Osteoblast (primary cell): Measurements from ENCODE around the gene ETFA. TPM values are rescaled to one million over a fixed set of nuclear protein-coding genes. Genes with fewer than 3 reads are reported as not detected.

ENCODE experiments used
- DNase-seq: peaks from one replicate; pipeline ENCODE4 v3.0.0; 2011; ENCODE audit warnings: low spot score, mixed read lengths; ENCODE audit not compliant: insufficient read length; ENCODE audit errors: missing footprints
- H2AFZ ChIP-seq: 2 replicates; pipeline ENCODE4 v1.6.0; 2011; ENCODE audit warnings: mild to moderate bottlenecking, low read length
- H3K27ac ChIP-seq: 2 replicates; pipeline ENCODE4 v1.5.1; 2011; ENCODE audit warnings: mild to moderate bottlenecking, low read depth, low read length, moderate library complexity
- H3K27me3 ChIP-seq: 2 replicates; pipeline ENCODE4 v1.6.0; 2012; ENCODE audit warnings: mild to moderate bottlenecking, control low read depth, inconsistent platforms, low read length, moderate library complexity; ENCODE audit not compliant: insufficient read depth
- H3K36me3 ChIP-seq: 2 replicates; pipeline ENCODE4 v1.5.1; 2011; ENCODE audit warnings: mild to moderate bottlenecking, low read length, control low read depth, moderate library complexity; ENCODE audit not compliant: insufficient read depth
- H3K4me1 ChIP-seq: 2 replicates; pipeline ENCODE4 v1.5.1; 2011; ENCODE audit warnings: mild to moderate bottlenecking, low read length, control low read depth, moderate library complexity; ENCODE audit not compliant: insufficient read depth
- H3K4me2 ChIP-seq: 2 replicates; pipeline ENCODE4 v1.6.0; 2011; ENCODE audit warnings: mild to moderate bottlenecking, low read length; ENCODE audit not compliant: insufficient read depth
- H3K4me3 ChIP-seq: fragments of 200-600 bp; sonication (generic); 3 replicates; pipeline ENCODE4 v1.5.1; 2012; ENCODE audit warnings: mild to moderate bottlenecking, low read length, inconsistent platforms; ENCODE audit not compliant: insufficient read depth
- H3K79me2 ChIP-seq: 2 replicates; pipeline ENCODE4 v1.6.0; 2012; ENCODE audit warnings: mild to moderate bottlenecking, low read length, control low read depth, inconsistent platforms; ENCODE audit not compliant: insufficient read depth
- H3K9me3 ChIP-seq: 2 replicates; pipeline ENCODE4 v1.5.1; 2011; ENCODE audit warnings: low read depth, low read length, control low read depth
- H4K20me1 ChIP-seq: 2 replicates; pipeline ENCODE4 v1.6.0; 2012; ENCODE audit warnings: mild to moderate bottlenecking, low read length, control low read depth; ENCODE audit not compliant: insufficient read depth
- CTCF ChIP-seq: IDR thresholded peaks from 2 replicates; pipeline ENCODE4 v1.5.1; 2011; ENCODE audit warnings: mild to moderate bottlenecking, low read depth, low read length, moderate library complexity; ENCODE audit errors: extremely low read depth
- total RNA-seq: library from RNA; depleted of rRNA; stranded (reverse); fragments of >200 nt; gene quantifications from 2 replicates; pipeline ENCODE4 v1.2.3, GENCODE V29; 2012

The ETFA gene
- total RNA-seq, 1 donor = 85.0 TPM

DNA sequence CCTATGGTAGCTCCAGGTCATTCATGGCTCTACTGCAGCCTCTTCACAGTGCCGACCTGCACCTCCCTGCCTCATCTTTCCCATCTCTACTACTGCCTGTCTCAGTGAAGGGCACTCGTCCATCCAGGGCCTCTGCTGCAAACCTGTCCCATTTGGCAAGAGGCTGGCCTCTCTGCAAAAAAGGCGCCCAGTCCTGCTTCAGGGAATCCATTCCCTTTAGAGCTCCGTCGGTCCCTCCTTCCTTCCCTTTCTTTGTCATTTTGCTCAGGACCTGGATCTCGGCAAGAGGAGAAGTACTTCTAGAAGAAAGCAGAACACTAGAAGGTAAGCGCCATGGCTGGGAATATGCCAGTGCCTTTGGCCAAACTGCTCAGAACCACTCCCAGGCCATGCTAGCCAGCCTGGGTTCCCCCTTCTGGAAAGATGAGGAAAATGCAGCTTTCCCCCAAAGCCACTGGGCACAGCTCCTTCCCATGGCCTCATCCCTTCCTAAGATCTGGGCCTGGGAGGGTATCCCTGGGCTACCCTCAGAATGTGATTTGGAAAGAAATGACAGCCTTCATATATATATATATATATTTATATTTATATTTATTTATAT, 18.9 kb upstream of the ETFA start:
- no peak overlapping the region for H3K4me3 ChIP-seq
- H3K36me3 ChIP-seq = no peaks in the 10 kb centered on the region
- no peaks in the 10 kb centered on the region for H3K4me1 ChIP-seq
- no peaks in the 10 kb centered on the region for H3K9me3 ChIP-seq
- H3K27me3 ChIP-seq = peaks cover 24% of the 10 kb centered on the region
- TF ChIP-seq CTCF = peak; percentile 63
- H4K20me1 ChIP-seq = no peaks in the 10 kb centered on the region
- no peaks in the 10 kb centered on the region for H3K79me2 ChIP-seq
- no peak overlapping the region for H3K4me2 ChIP-seq
- peak; percentile 94 for DNase-seq
- no peak overlapping the region for H3K27ac ChIP-seq
- H2AFZ ChIP-seq = no peak overlapping the region

DNA sequence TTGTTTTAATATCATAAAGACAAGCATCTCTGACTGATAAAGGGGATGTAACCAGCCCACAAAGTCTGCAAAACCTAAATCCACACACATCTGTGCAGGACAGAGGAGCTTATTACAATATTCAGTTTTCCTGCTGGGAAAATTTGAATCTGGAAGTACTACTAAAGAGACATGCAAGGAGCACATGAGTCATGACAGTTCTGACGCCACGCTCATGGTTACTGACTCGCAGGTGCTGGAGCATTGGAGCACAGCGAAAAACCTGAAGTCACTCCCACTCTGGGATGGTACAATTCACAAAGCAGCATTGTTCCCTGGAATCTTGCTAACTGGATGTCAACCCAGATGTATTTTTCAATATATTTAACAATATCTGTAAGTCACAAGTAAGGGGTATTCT, 17.7 kb upstream of the ETFA start:
- no peaks in the 10 kb centered on the region for H4K20me1 ChIP-seq
- H3K27me3 ChIP-seq = peaks cover 24% of the 10 kb centered on the region
- H3K27ac ChIP-seq = no peak overlapping the region
- no peaks in the 10 kb centered on the region for H3K9me3 ChIP-seq
- H3K4me1 ChIP-seq = no peaks in the 10 kb centered on the region
- H3K4me2 ChIP-seq = no peak overlapping the region
- H3K4me3 ChIP-seq = no peak overlapping the region
- H3K36me3 ChIP-seq = no peaks in the 10 kb centered on the region
- no peaks in the 10 kb centered on the region for H3K79me2 ChIP-seq
- DNase-seq = no peak
- H2AFZ ChIP-seq = no peak overlapping the region
- no peak for TF ChIP-seq CTCF

- no peaks in the 10 kb centered on the region for H3K9me3 ChIP-seq
- no peak overlapping the region for H2AFZ ChIP-seq
- no peaks in the 10 kb centered on the region for H3K4me1 ChIP-seq
- H3K4me3 ChIP-seq = no peak overlapping the region
- no peak for DNase-seq
- no peaks in the 10 kb centered on the region for H3K36me3 ChIP-seq
- no peak overlapping the region for H3K27ac ChIP-seq
- TF ChIP-seq CTCF = no peak
- peaks cover 27% of the 10 kb centered on the region for H3K27me3 ChIP-seq
- no peaks in the 10 kb centered on the region for H3K79me2 ChIP-seq
- no peak overlapping the region for H3K4me2 ChIP-seq
- H4K20me1 ChIP-seq = no peaks in the 10 kb centered on the region
These were observed 16.9 kb upstream of the ETFA start for GRCh38 chr15:76328106-76328696.

DNA sequence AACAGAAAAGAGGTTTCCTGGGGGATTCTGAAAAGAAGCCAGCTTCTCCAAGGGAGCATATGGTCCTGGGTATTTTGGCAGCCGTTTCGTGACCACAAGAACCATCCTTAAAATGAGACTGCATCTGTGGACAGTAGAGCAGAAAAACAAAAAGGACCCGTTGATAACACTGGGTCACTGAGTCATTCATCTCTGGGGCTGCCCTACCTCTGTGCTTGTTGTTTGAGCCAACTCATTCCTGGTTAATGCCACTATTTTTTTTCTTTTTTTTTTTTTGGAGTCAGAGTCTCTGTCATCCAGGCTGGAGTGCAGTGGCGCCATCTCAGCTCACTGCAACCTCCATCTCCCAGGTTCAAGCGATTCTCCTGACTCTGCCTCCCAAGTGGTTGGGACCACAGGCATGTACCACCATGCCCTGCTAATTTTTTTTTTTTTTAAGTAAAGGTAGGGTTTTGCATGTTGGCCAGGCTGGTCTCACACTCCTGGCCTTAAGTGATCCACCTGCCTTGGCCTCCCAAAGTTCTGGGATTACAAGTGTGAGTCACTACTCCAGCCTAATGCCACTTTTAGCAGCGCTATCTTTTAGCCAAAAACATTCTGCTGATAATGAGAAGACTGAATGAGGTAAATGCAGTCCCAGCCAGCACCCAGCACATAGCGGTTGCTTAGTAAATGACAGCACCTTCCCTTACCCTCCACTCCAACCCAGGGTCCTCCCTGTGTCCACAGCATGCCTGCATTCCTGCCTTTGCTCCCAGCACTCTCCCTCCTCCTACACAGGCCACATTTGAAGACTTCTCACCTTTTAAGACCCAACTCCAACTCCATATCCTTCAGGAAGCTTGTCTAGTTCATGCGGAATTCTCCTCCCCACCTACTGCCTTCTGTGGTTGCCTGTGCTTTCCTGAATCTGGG, 16.2 kb upstream of the ETFA start:
- no peak for TF ChIP-seq CTCF
- Histone ChIP-seq H3K4me2 (no peak overlapping the region), H3K27me3 (peaks cover 24% of the 10 kb centered on the region), H2AFZ (no peak overlapping the region), H3K4me1 (no peaks in the 10 kb centered on the region), H3K36me3 (no peaks in the 10 kb centered on the region), H3K79me2 (no peaks in the 10 kb centered on the region), H4K20me1 (no peaks in the 10 kb centered on the region), H3K27ac (no peak overlapping the region), H3K9me3 (no peaks in the 10 kb centered on the region), H3K4me3 (no peak overlapping the region)
- no peak for DNase-seq
